ENCODE measurements around the gene SOWAHA. TPM values are rescaled to one million over a fixed set of nuclear protein-coding genes. Genes with fewer than 3 reads are reported as not detected.

The SOWAHA gene
- total and polyA plus RNA-seq, 2 experiments from 2014 or later, result not detected

DNA sequence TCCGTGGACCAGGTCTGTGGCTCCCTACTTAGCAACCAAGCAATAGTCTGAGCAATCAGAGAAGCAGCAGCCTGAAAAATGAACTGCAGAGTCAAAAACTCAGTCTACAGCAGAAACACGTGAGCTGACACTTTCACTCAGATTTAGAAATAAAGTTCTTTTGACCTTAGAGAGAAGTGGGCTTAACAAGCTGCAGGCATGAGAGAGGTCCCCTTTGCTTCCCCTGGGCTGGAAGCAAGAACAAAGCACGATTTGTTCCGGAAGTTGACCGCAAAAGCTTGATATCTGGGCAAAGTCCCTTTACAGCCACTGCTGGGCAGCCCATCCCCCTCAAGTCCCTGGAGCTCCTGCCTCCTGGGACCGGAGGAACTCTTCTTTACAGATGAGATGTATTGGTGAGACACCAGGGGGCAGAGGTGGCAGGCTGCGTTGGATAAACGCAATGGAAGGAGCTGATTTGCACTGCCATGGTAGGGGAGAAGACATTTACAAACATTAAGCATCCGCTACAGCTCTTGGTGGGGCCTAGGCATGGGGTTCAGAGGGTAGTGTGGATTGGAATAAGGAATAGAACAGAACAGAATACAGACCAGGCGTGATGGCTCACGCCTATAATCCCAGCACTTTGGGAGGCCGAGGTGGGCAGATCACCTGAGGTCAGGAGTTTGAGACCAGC lies 5.8 kb upstream of the SOWAHA start:
- DNase-seq, result no peak
- Histone ChIP-seq H3K4me3 (no peak overlapping the region), H3F3A (ENCODE audit: insufficient read depth) (no peaks in the 10 kb centered on the region), H3K4me1 (ENCODE audit: insufficient read depth) (no peaks in the 10 kb centered on the region), H2AFZ (no peak overlapping the region), H3K9me2 (ENCODE audit: insufficient read depth) (no peaks in the 10 kb centered on the region), H3K9me3 (ENCODE audit: low read depth) (no peaks in the 10 kb centered on the region), H4K20me1 (ENCODE audit: insufficient read depth) (no peaks in the 10 kb centered on the region), H3K4me2 (ENCODE audit: unreplicated experiment) (no peak overlapping the region), H3K9ac (no peak overlapping the region), H3K27me3 (replicated peaks; ENCODE audit: insufficient read depth) (peaks cover 27% of the 10 kb centered on the region), H3K36me3 (ENCODE audit: low read depth) (no peaks in the 10 kb centered on the region), H3K79me2 (ENCODE audit: insufficient read depth) (no peaks in the 10 kb centered on the region), H3K27ac (no peak overlapping the region)
- TF ChIP-seq EZH2 (IDR thresholded peaks at IDR 0.05; ENCODE audit: insufficient read depth, poor library complexity, severe bottlenecking) (no peak), EZH2phosphoT487 (IDR thresholded peaks at IDR 0.05; ENCODE audit: insufficient read depth, low read depth) (no peak)
- WGBS, 2 experiments (ENCODE audit: low coverage in 1 of 2, low lambda C conversion rate in 2 of 2, missing lambda C conversion rate in 2 of 2), result 77 to 80% methylated on average over 12 of the region's 12 CpGs
- in situ Hi-C loops (cut with MboI), result loop anchor here (25.0 kb wide), 1 partner anchor 420 kb away; no protein-coding TSS in a partner anchor

DNA sequence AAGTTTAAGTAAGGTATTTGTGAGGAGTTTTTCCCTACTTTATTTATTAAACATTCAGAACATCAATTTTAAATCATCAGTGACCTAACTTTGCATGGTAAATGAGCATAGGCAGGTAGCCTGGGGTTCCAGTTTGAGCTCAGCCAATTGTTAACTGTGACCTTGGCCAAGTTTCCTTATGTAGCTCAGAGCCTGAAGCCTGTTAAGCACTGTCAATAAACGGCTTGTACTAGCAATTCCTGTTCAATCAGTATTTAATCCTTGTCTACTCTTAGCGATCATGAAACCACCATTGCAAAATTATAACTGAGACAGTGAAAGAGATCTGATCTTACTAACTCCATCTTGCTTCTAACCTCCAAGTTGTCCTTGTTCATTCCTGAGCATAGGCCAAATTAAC lies 4.7 kb upstream of the SOWAHA start:
- no peaks in the 10 kb centered on the region for H3K4me1 ChIP-seq (ENCODE audit: insufficient read depth)
- no peak overlapping the region for H2AFZ ChIP-seq
- peaks cover 26% of the 10 kb centered on the region for H3K27me3 ChIP-seq (replicated peaks; ENCODE audit: insufficient read depth)
- no peaks in the 10 kb centered on the region for H3K9me2 ChIP-seq (ENCODE audit: insufficient read depth)
- no peak overlapping the region for H3K9ac ChIP-seq
- no peaks in the 10 kb centered on the region for H4K20me1 ChIP-seq (ENCODE audit: insufficient read depth)
- H3K9me3 ChIP-seq (ENCODE audit: low read depth), result no peaks in the 10 kb centered on the region
- no peak overlapping the region for H3K27ac ChIP-seq
- H3F3A ChIP-seq (ENCODE audit: insufficient read depth), result no peaks in the 10 kb centered on the region
- in situ Hi-C loops (cut with MboI), result loop anchor here (25.0 kb wide), 1 partner anchor 421 kb away; no protein-coding TSS in a partner anchor
- no peak for DNase-seq
- H3K4me3 ChIP-seq, result no peak overlapping the region
- 56 to 57% methylated on average over 2 of the region's 2 CpGs for WGBS, 2 experiments (ENCODE audit: low coverage in 1 of 2, low lambda C conversion rate in 2 of 2, missing lambda C conversion rate in 2 of 2)
- no peaks in the 10 kb centered on the region for H3K79me2 ChIP-seq (ENCODE audit: insufficient read depth)
- TF ChIP-seq EZH2phosphoT487 (IDR thresholded peaks at IDR 0.05; ENCODE audit: insufficient read depth, low read depth) (no peak), EZH2 (IDR thresholded peaks at IDR 0.05; ENCODE audit: insufficient read depth, poor library complexity, severe bottlenecking) (no peak)
- H3K36me3 ChIP-seq (ENCODE audit: low read depth), result no peaks in the 10 kb centered on the region
- no peak overlapping the region for H3K4me2 ChIP-seq (ENCODE audit: unreplicated experiment)

DNA sequence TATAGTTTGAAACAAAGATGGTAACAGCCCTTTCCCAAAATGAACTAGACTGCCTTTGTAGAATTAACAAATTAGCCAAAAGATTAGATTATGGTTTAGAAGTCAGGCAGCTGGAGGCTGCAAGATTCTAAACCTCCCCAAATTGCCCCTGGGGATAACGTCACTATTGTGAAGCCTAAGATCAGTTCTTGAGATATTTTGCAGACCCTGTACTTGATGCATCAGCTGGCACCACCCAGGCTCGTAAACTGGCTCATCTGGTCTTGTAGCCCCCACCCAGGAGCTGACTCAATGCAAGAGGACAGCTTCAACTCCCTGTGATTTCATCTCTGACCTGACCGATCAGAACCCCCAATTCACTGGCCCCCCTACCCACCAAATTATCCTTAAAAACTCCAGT lies 4.2 kb upstream of the SOWAHA start:
- no peak for DNase-seq
- Histone ChIP-seq H3K4me1 (ENCODE audit: insufficient read depth) (no peaks in the 10 kb centered on the region), H3K27me3 (replicated peaks; ENCODE audit: insufficient read depth) (peaks cover 23% of the 10 kb centered on the region), H4K20me1 (ENCODE audit: insufficient read depth) (no peaks in the 10 kb centered on the region), H3K36me3 (ENCODE audit: low read depth) (no peaks in the 10 kb centered on the region), H3F3A (ENCODE audit: insufficient read depth) (no peaks in the 10 kb centered on the region), H3K9ac (no peak overlapping the region), H3K79me2 (ENCODE audit: insufficient read depth) (no peaks in the 10 kb centered on the region), H3K9me2 (ENCODE audit: insufficient read depth) (no peaks in the 10 kb centered on the region), H3K4me2 (ENCODE audit: unreplicated experiment) (no peak overlapping the region), H3K4me3 (no peak overlapping the region), H2AFZ (no peak overlapping the region), H3K27ac (no peak overlapping the region), H3K9me3 (ENCODE audit: low read depth) (no peaks in the 10 kb centered on the region)
- 43 to 47% methylated on average over 3 of the region's 3 CpGs for WGBS, 2 experiments (ENCODE audit: low coverage in 1 of 2, low lambda C conversion rate in 2 of 2, missing lambda C conversion rate in 2 of 2)
- in situ Hi-C loops (cut with MboI), result loop anchor here (25.0 kb wide), 1 partner anchor 422 kb away; no protein-coding TSS in a partner anchor
- TF ChIP-seq EZH2phosphoT487 (IDR thresholded peaks at IDR 0.05; ENCODE audit: insufficient read depth, low read depth), result no peak
- TF ChIP-seq EZH2 (IDR thresholded peaks at IDR 0.05; ENCODE audit: insufficient read depth, poor library complexity, severe bottlenecking), result no peak

DNA sequence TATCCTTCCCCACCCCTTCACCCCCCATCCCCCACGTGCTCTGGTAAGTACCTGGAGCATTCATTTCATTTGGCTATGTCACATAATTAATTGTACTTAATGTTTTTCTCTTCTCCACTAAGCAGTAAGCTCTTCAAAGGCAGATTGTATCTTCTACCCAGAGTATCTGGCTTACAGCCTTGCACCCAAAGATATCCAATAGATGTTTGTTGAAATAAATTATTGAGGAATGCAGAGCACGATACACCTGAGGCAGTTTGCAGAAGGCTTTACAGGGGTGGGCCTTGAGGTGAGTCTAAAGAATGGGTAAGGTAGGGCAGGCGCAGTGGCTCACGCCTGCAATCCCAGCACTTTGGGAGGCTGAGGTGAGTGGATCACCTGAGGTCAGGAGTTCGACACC lies 2.5 kb upstream of the SOWAHA start:
- no peak overlapping the region for H3K4me2 ChIP-seq (ENCODE audit: unreplicated experiment)
- H3K27me3 ChIP-seq (replicated peaks; ENCODE audit: insufficient read depth), result peaks cover 23% of the 10 kb centered on the region
- H3K79me2 ChIP-seq (ENCODE audit: insufficient read depth), result no peaks in the 10 kb centered on the region
- peaks cover 5% of the 10 kb centered on the region; the same call in 1 of the 2 replicates for H3K4me1 ChIP-seq (ENCODE audit: insufficient read depth)
- H3F3A ChIP-seq (ENCODE audit: insufficient read depth), result no peaks in the 10 kb centered on the region
- 88 to 89% methylated on average over 5 of the region's 5 CpGs for WGBS, 2 experiments (ENCODE audit: low coverage in 1 of 2, low lambda C conversion rate in 2 of 2, missing lambda C conversion rate in 2 of 2)
- TF ChIP-seq EZH2phosphoT487 (IDR thresholded peaks at IDR 0.05; ENCODE audit: insufficient read depth, low read depth) (no peak), EZH2 (IDR thresholded peaks at IDR 0.05; ENCODE audit: insufficient read depth, poor library complexity, severe bottlenecking) (no peak)
- no peaks in the 10 kb centered on the region for H3K36me3 ChIP-seq (ENCODE audit: low read depth)
- no peak overlapping the region for H3K9ac ChIP-seq
- H3K4me3 ChIP-seq, result no peak overlapping the region
- H3K27ac ChIP-seq, result no peak overlapping the region
- H2AFZ ChIP-seq, result no peak overlapping the region
- H3K9me3 ChIP-seq (ENCODE audit: low read depth), result no peaks in the 10 kb centered on the region
- in situ Hi-C loops (cut with MboI), result loop anchor here (25.0 kb wide), 1 partner anchor 423 kb away; no protein-coding TSS in a partner anchor
- no peaks in the 10 kb centered on the region for H4K20me1 ChIP-seq (ENCODE audit: insufficient read depth)
- DNase-seq, result no peak
- H3K9me2 ChIP-seq (ENCODE audit: insufficient read depth), result no peaks in the 10 kb centered on the region

Measured in GM23248 (cell line).